ENCODE measurements around the gene STUM. TPM values are rescaled to one million over a fixed set of nuclear protein-coding genes. Genes with fewer than 3 reads are reported as not detected.

STUM gene
- total and polyA plus RNA-seq, 2 experiments from 2014 or later = 0.23 to 1.3 TPM

- no peaks in the 10 kb centered on the region for H3K9me3 Mint-ChIP-seq
- Histone ChIP-seq H3K4me3 (no peak overlapping the region), H3K4me2 (no peak overlapping the region), H3K27ac (ENCODE audit: low read depth) (no peak overlapping the region), H3K9me2 (ENCODE audit: insufficient read depth) (no peaks in the 10 kb centered on the region), H3K36me3 (ENCODE audit: insufficient read depth) (no peaks in the 10 kb centered on the region), H3F3A (replicated peaks; ENCODE audit: low read depth) (peaks cover 7% of the 10 kb centered on the region; the same call in 1 of the 2 replicates), H3K4me1 (ENCODE audit: insufficient read depth) (peaks cover 48% of the 10 kb centered on the region), H3K27me3 (ENCODE audit: insufficient read depth) (no peaks in the 10 kb centered on the region), H4K20me1 (replicated peaks; ENCODE audit: insufficient read depth) (no peaks in the 10 kb centered on the region), H2AFZ (no peak overlapping the region), H3K79me2 (replicated peaks; ENCODE audit: insufficient read depth) (no peaks in the 10 kb centered on the region)
- DNase-seq (ENCODE audit: low spot score) (no peak), ATAC-seq (no peak; the same call in 2 of the 3 replicates)
- H3K27me3 Mint-ChIP-seq (ENCODE audit: insufficient read depth, low read depth, poor library complexity) = peaks cover 30% of the 10 kb centered on the region
- no peak overlapping the region for H3K4me3 Mint-ChIP-seq
- H3K4me1 Mint-ChIP-seq = peaks cover 84% of the 10 kb centered on the region
- H3K27ac Mint-ChIP-seq = no peak overlapping the region; the same call in 1 of the 2 replicates
- no peaks in the 10 kb centered on the region for H3K36me3 Mint-ChIP-seq (ENCODE audit: low read depth)
- TF ChIP-seq EZH2phosphoT487 (IDR thresholded peaks at IDR 0.05; ENCODE audit: unreplicated experiment) = no peak
- TF ChIP-seq, protein P1, sequence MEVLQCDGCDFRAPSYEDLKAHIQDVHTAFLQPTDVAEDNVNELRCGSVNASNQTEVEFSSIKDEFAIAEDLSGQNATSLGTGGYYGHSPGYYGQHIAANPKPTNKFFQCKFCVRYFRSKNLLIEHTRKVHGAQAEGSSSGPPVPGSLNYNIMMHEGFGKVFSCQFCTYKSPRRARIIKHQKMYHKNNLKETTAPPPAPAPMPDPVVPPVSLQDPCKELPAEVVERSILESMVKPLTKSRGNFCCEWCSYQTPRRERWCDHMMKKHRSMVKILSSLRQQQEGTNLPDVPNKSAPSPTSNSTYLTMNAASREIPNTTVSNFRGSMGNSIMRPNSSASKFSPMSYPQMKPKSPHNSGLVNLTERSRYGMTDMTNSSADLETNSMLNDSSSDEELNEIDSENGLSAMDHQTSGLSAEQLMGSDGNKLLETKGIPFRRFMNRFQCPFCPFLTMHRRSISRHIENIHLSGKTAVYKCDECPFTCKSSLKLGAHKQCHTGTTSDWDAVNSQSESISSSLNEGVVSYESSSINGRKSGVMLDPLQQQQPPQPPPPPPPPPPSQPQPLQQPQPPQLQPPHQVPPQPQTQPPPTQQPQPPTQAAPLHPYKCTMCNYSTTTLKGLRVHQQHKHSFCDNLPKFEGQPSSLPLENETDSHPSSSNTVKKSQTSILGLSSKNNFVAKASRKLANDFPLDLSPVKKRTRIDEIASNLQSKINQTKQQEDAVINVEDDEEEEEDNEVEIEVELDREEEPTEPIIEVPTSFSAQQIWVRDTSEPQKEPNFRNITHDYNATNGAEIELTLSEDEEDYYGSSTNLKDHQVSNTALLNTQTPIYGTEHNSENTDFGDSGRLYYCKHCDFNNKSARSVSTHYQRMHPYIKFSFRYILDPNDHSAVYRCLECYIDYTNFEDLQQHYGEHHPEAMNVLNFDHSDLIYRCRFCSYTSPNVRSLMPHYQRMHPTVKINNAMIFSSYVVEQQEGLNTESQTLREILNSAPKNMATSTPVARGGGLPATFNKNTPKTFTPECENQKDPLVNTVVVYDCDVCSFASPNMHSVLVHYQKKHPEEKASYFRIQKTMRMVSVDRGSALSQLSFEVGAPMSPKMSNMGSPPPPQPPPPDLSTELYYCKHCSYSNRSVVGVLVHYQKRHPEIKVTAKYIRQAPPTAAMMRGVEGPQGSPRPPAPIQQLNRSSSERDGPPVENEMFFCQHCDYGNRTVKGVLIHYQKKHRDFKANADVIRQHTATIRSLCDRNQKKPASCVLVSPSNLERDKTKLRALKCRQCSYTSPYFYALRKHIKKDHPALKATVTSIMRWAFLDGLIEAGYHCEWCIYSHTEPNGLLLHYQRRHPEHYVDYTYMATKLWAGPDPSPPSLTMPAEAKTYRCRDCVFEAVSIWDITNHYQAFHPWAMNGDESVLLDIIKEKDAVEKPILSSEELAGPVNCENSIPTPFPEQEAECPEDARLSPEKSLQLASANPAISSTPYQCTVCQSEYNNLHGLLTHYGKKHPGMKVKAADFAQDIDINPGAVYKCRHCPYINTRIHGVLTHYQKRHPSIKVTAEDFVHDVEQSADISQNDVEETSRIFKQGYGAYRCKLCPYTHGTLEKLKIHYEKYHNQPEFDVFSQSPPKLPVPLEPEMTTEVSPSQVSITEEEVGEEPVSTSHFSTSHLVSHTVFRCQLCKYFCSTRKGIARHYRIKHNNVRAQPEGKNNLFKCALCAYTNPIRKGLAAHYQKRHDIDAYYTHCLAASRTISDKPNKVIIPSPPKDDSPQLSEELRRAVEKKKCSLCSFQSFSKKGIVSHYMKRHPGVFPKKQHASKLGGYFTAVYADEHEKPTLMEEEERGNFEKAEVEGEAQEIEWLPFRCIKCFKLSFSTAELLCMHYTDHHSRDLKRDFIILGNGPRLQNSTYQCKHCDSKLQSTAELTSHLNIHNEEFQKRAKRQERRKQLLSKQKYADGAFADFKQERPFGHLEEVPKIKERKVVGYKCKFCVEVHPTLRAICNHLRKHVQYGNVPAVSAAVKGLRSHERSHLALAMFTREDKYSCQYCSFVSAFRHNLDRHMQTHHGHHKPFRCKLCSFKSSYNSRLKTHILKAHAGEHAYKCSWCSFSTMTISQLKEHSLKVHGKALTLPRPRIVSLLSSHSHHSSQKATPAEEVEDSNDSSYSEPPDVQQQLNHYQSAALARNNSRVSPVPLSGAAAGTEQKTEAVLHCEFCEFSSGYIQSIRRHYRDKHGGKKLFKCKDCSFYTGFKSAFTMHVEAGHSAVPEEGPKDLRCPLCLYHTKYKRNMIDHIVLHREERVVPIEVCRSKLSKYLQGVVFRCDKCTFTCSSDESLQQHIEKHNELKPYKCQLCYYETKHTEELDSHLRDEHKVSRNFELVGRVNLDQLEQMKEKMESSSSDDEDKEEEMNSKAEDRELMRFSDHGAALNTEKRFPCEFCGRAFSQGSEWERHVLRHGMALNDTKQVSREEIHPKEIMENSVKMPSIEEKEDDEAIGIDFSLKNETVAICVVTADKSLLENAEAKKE (CRISPR knock-in tag; IDR thresholded peaks at IDR 0.05) = no peak
Measured at GRCh38 chr1:226657895-226658545, 109.5 kb downstream of the STUM start.

GRCh38 chr1:226658546-226659125 lies 110.1 kb downstream of the STUM start:
- no peak for ATAC-seq
- Mint-ChIP-seq H3K27me3 (ENCODE audit: insufficient read depth, low read depth, poor library complexity) (peaks cover 32% of the 10 kb centered on the region), H3K4me1 (peaks cover 82% of the 10 kb centered on the region), H3K36me3 (ENCODE audit: low read depth) (no peaks in the 10 kb centered on the region), H3K9me3 (no peaks in the 10 kb centered on the region), H3K4me3 (no peak overlapping the region), H3K27ac (no peak overlapping the region; the same call in 1 of the 2 replicates)
- H3F3A ChIP-seq (replicated peaks; ENCODE audit: low read depth) = peaks cover 7% of the 10 kb centered on the region; the same call in 1 of the 2 replicates
- no peak overlapping the region for H2AFZ ChIP-seq
- no peaks in the 10 kb centered on the region for H3K79me2 ChIP-seq (replicated peaks; ENCODE audit: insufficient read depth)
- H3K4me1 ChIP-seq (ENCODE audit: insufficient read depth) = peaks cover 48% of the 10 kb centered on the region
- H4K20me1 ChIP-seq (replicated peaks; ENCODE audit: insufficient read depth) = no peaks in the 10 kb centered on the region
- no peak overlapping the region for H3K27ac ChIP-seq (ENCODE audit: low read depth)
- no peak for DNase-seq (ENCODE audit: low spot score)
- H3K36me3 ChIP-seq (ENCODE audit: insufficient read depth) = no peaks in the 10 kb centered on the region
- H3K4me2 ChIP-seq = no peak overlapping the region
- no peaks in the 10 kb centered on the region for H3K9me2 ChIP-seq (ENCODE audit: insufficient read depth)
- no peak overlapping the region for H3K4me3 ChIP-seq
- no peaks in the 10 kb centered on the region for H3K27me3 ChIP-seq (ENCODE audit: insufficient read depth)
- TF ChIP-seq CREB1 (CRISPR knock-in tag; IDR thresholded peaks at IDR 0.05; ENCODE audit: low read depth) (no peak), STAT1 (IDR thresholded peaks at IDR 0.05; ENCODE audit: unreplicated experiment) (no peak), EZH2 (IDR thresholded peaks at IDR 0.05; ENCODE audit: low read depth, unreplicated experiment) (no peak), ETS1 (IDR thresholded peaks at IDR 0.05) (no peak), ZNF114 (CRISPR knock-in tag; IDR thresholded peaks at IDR 0.05) (no peak), EZH2phosphoT487 (IDR thresholded peaks at IDR 0.05; ENCODE audit: unreplicated experiment) (no peak), POLR2AphosphoS5 (IDR thresholded peaks at IDR 0.05; ENCODE audit: low read depth) (no peak), JUNB (IDR thresholded peaks at IDR 0.05; ENCODE audit: unreplicated experiment) (no peak)
- TF ChIP-seq, protein P2, sequence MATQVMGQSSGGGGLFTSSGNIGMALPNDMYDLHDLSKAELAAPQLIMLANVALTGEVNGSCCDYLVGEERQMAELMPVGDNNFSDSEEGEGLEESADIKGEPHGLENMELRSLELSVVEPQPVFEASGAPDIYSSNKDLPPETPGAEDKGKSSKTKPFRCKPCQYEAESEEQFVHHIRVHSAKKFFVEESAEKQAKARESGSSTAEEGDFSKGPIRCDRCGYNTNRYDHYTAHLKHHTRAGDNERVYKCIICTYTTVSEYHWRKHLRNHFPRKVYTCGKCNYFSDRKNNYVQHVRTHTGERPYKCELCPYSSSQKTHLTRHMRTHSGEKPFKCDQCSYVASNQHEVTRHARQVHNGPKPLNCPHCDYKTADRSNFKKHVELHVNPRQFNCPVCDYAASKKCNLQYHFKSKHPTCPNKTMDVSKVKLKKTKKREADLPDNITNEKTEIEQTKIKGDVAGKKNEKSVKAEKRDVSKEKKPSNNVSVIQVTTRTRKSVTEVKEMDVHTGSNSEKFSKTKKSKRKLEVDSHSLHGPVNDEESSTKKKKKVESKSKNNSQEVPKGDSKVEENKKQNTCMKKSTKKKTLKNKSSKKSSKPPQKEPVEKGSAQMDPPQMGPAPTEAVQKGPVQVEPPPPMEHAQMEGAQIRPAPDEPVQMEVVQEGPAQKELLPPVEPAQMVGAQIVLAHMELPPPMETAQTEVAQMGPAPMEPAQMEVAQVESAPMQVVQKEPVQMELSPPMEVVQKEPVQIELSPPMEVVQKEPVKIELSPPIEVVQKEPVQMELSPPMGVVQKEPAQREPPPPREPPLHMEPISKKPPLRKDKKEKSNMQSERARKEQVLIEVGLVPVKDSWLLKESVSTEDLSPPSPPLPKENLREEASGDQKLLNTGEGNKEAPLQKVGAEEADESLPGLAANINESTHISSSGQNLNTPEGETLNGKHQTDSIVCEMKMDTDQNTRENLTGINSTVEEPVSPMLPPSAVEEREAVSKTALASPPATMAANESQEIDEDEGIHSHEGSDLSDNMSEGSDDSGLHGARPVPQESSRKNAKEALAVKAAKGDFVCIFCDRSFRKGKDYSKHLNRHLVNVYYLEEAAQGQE (IDR thresholded peaks at IDR 0.05; ENCODE audit: unreplicated experiment) = no peak
